K562 (cell line): ENCODE results near the gene FAM20B. TPM values are rescaled to one million over a fixed set of nuclear protein-coding genes. Genes with fewer than 3 reads are reported as not detected.

Experiments
- ADNP ChIP-seq: fragments of 200-800 bp; sonication (Bioruptor generic); IDR thresholded peaks from 2 replicates; pipeline ENCODE4 v1.6.1; 2016; ENCODE audit warnings: missing genetic modification characterization, missing compliant biosample characterization
- AFF4 ChIP-seq: sonication (generic); formaldehyde crosslinking; IDR thresholded peaks from 2 replicates; pipeline ENCODE4 v1.8.0; 2023; ENCODE audit warnings: mild to moderate bottlenecking, missing genetic modification reagents
- ARID1B ChIP-seq: fragments of 450-650 bp; IDR thresholded peaks from 2 replicates; pipeline ENCODE4 v1.6.1; 2016; ENCODE audit warnings: antibody characterized with exemption, mild to moderate bottlenecking, inconsistent platforms
- CREB5 ChIP-seq: fragments of 250-450 bp; sonication (Bioruptor Pico); IDR thresholded peaks from 2 replicates; pipeline ENCODE4 v1.5.0; 2020; ENCODE audit warnings: mild to moderate bottlenecking
- DNMT1 ChIP-seq: fragments of 450-650 bp; IDR thresholded peaks from 2 replicates; pipeline ENCODE4 v1.6.1; 2016; ENCODE audit warnings: antibody characterized with exemption, mild to moderate bottlenecking
- ETV1 ChIP-seq: fragments of 450-650 bp; conservative IDR thresholded peaks from 2 replicates; pipeline ENCODE4 v1.6.1; 2016; ENCODE audit warnings: missing genetic modification characterization, control low read depth, low read depth, missing compliant biosample characterization
- ETV5 ChIP-seq: sonication (generic); formaldehyde crosslinking; IDR thresholded peaks from 2 replicates; pipeline ENCODE4 v1.4.0; 2020; ENCODE audit warnings: low read depth, mild to moderate bottlenecking, missing genetic modification reagents
- EWSR1 ChIP-seq: fragments of 450-650 bp; IDR thresholded peaks from 2 replicates; pipeline ENCODE4 v1.6.1; 2018; ENCODE audit warnings: borderline replicate concordance, mild to moderate bottlenecking, low read depth, moderate library complexity; ENCODE audit not compliant: partially characterized antibody
- EZH2 ChIP-seq: IDR thresholded peaks from 2 replicates; pipeline ENCODE4 v1.6.1; 2012; ENCODE audit warnings: low read depth, mild to moderate bottlenecking, inconsistent platforms, low read length, borderline replicate concordance
- GATAD2B ChIP-seq: fragments of 450-650 bp; IDR thresholded peaks from 2 replicates; pipeline ENCODE4 v1.6.1; 2017; ENCODE audit warnings: mild to moderate bottlenecking, borderline replicate concordance
- MEF2A ChIP-seq: IDR thresholded peaks from 2 replicates; pipeline ENCODE4 v1.6.1; 2011; ENCODE audit warnings: low read depth, mild to moderate bottlenecking, low read length, moderate library complexity; ENCODE audit not compliant: control insufficient read depth
- MITF ChIP-seq: IDR thresholded peaks from 2 replicates; pipeline ENCODE4 v1.6.1; 2014; ENCODE audit warnings: antibody characterized with exemption
- NUFIP1 ChIP-seq: fragments of 450-650 bp; IDR thresholded peaks from 2 replicates; pipeline ENCODE4 v1.6.1; 2018; ENCODE audit not compliant: partially characterized antibody
- WHSC1 ChIP-seq: IDR thresholded peaks from one replicate; pipeline ENCODE4 v1.6.1; 2012; ENCODE audit warnings: low read length, control low read depth, inconsistent platforms
- XRCC5 ChIP-seq: fragments of 200-400 bp; formaldehyde crosslinking; IDR thresholded peaks from 2 replicates; pipeline ENCODE4 v1.6.1; 2017; ENCODE audit warnings: low read depth, mild to moderate bottlenecking, low read length
- ZNF277 ChIP-seq: fragments of 250-450 bp; sonication (Bioruptor Pico); IDR thresholded peaks from 2 replicates; pipeline ENCODE4 v1.8.0; 2022; ENCODE audit warnings: inconsistent platforms, mild to moderate bottlenecking, moderate library complexity, borderline replicate concordance
- ZNF436 ChIP-seq: fragments of 250-450, 450-650 bp; sonication (Bioruptor Pico); formaldehyde crosslinking; IDR thresholded peaks from 2 replicates; pipeline ENCODE4 v1.7.0; 2020; ENCODE audit warnings: mild to moderate bottlenecking
- polyA plus RNA-seq, 8 experiments: library from polyadenylated mRNA; depleted of rRNA in 4 of 8; stranded (reverse) in 5 of 8; unstranded in 3 of 8; fragments of >200 nt; fragmentation: Nextera tagmentation in 2 of 8; fragmentation: Illumina TruSeq in 1 of 8; extraction: Ambion mirVana in 2 of 8; extraction: Trizol in 1 of 8; gene quantifications; 2 replicates each; pipeline versions ENCODE4 v1.2.1 to v1.2.3, GENCODE V29; 2011 to 2014; ENCODE audit warnings: inconsistent platforms in 1 of 8, missing spikeins in 1 of 8
- total RNA-seq, 7 experiments: library from RNA; depleted of rRNA in 6 of 7; stranded (reverse); fragments of >200 nt in 6 of 7; fragmentation: Illumina TruSeq in 2 of 7; extraction: Trizol in 2 of 7; gene quantifications; 2 replicates each; pipeline versions ENCODE4 v1.2.1 to v1.2.3, GENCODE V29; 2011 to 2021; ENCODE audit warnings: low replicate concordance in 1 of 7
- TF ChIP-seq, protein P1 (sequence below), 2 experiments: fragments of 450-650 bp; IDR thresholded peaks; 2 replicates each; pipeline ENCODE4 v1.6.1; 2016

Gene FAM20B
- total and polyA plus RNA-seq, 9 of the 15 experiments (the other 6 are each of a cell fraction or from before 2014, with no cell fraction given), result 7.2 to 67.5 (median 42.9) TPM

DNA sequence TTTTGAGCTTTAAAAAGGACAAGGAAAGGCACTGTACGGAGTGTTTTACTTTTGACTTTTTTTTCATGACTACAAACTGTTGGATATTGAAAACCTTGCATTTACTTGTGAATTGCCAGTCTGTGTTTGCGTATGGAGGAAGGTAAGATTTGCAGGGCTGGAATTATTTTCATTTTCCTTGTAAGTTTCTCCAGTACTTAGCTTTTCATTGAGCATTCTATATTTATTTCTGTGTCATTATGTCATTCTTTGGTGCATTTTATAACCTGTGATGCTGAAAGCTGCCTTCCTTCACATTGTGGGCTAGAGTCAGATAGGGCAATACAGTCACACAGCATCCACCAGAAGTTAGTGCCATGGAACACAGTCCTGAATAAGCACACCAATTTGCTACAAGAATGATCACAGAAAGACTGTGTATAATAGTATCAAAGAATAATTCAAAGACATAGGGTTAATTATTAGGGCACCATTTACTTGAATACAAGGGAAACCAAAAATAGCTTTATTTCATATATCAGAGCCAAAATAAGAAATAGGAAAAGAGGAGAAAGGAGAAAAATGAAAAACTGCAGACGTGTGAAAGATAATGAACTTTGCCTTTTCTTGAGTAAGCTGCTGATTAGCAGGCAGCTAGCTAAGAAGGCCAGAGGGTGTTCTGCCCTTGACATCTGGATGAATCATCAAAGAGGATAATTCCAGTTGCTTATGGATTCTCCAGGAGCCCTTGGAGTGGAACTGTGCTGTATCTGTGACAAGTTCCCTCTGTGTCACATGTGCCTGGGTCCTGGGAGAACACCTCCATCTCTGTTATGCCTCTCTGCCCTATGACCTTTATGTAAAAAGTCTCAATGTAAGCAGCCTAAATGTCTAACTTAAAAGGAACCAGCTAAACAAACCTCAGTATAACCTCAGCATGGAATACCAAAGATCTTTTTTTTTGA is 8.0 kb upstream of the FAM20B start (continued):
- TF ChIP-seq EWSR1, result no peak
- TF ChIP-seq ADNP (tag), result no peak
- no peak; the same call in 1 of the 2 replicates for TF ChIP-seq MITF
- no peak for TF ChIP-seq XRCC5
- peak; percentile 16; the same call in 1 of the 2 replicates for TF ChIP-seq GATAD2B
- TF ChIP-seq CREB5 (CRISPR knock-in tag), result no peak
- TF ChIP-seq ZNF436 (CRISPR knock-in tag), result no peak
- TF ChIP-seq EZH2, result no peak
- peak; percentile 9 for TF ChIP-seq NUFIP1
- no peak for TF ChIP-seq DNMT1
- no peak for TF ChIP-seq ZNF277
- TF ChIP-seq, protein P1, sequence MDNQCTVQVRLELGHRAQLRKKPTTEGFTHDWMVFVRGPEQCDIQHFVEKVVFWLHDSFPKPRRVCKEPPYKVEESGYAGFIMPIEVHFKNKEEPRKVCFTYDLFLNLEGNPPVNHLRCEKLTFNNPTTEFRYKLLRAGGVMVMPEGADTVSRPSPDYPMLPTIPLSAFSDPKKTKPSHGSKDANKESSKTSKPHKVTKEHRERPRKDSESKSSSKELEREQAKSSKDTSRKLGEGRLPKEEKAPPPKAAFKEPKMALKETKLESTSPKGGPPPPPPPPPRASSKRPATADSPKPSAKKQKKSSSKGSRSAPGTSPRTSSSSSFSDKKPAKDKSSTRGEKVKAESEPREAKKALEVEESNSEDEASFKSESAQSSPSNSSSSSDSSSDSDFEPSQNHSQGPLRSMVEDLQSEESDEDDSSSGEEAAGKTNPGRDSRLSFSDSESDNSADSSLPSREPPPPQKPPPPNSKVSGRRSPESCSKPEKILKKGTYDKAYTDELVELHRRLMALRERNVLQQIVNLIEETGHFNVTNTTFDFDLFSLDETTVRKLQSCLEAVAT (IDR thresholded peaks at IDR 0.05), result no peak
- TF ChIP-seq WHSC1, result no peak
- TF ChIP-seq ETV1 (tag), result no peak
- no peak for TF ChIP-seq MEF2A
- TF ChIP-seq ARID1B, result peak; percentile 82
- TF ChIP-seq ETV5 (CRISPR knock-in tag), result no peak
- no peak for TF ChIP-seq AFF4
